ENCODE data around the gene ACOT13.
A peak's percentile ranks its signal among the peaks of the same experiment; 100 is the strongest.
"Not testable (repeated sequence)": the region's sequence is repeated elsewhere in the genome, so short reads cannot be mapped to it uniquely, and the experiment has no call there.

The ACOT13 gene

DNA sequence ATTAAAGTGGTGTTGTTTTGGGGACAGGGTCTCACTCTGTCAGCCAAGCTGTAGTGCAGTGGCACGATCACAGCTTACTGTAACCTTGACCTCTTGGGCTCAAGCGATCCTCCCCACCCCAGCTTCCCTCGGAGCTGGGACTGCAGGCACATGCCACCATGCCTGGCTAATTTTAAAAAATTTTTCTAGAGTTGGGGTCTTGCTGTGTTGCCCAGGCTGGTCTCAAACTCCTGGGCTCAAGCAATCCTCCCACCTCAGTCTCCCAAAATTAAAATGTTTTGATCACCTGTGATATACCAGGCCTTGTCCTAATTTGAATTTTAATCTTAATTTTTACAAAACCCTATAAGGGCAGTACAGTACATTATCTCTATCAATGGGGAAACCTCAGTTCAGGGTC is 25.5 kb downstream of the ACOT13 start:
- DNase-seq (ENCODE audit: low read depth in 2 of 2), result no peak

DNA sequence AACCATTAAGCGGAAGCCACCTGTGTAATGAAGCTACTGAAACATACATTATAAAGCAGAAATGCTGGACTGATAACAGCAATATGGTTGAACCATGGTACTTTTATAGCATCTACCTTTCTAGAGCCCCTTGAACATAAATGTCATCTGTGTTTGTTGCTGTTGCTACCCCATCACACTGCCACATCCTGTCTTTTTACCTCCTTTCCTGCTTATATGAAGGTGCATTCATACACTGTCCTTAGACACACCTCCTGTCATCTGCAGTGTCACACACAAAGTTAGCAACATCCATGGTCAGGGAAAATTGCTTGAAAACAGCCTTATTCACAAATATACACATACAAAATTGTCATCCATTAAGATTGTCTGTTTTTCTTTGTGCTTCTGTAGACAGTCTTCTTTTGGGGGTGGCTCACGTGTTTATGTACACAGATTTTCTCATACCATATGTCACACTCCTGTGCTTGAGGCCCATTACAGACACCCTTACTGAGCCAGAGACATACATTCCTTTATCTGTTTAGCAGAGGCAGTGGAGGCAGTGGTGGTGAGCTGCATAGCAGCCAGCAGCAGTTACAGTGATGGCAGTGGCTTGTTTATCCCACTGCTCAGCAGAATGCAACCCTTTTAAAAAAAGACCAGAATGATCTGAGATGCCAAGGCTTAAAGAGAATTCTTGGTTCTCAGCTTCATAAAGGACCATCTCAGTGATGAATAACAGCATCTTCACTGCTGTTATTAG is 26.1 kb downstream of the ACOT13 start:
- DNase-seq (ENCODE audit: low read depth in 2 of 2), result no peak

DNA sequence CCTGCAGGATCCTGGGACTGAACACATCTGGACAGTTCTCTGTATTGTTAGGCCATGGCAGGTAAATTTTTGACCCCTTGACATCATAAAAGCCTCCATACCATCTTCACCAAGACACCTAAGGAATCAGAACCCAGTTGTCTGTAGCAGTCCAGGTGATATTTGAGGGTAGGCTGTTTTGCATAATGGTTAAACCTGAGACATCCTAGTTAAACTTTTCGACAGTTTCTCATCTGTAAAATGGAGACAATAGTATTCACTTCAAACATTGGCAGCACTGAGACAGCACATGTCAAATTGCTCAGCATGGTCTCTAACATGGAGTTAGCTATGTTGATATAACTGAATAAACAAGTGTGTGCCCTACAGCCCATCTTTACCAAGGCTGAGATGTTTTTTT is 27.3 kb downstream of the ACOT13 start:
- DNase-seq (ENCODE audit: low read depth in 2 of 2), result no peak

DNA sequence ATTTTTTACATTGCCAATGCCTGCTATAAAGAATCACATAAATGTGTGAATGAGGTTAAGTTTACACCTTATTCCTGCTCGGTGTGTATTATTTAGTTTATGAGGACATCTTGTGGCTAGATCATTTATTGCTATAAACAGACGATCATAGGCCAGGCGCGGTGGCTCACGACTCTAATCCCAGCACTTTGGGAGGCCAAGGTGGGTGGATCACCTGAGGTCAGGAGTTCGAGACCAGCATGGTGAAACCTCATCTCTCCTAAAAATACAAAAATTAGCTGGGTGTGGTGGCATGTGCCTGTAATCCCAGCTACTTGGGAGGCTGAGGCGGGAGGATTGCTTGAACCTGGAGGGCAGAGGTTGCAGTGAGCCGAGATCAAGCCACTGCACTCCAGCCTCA is 28.8 kb downstream of the ACOT13 start:
- DNase-seq (ENCODE audit: low read depth in 2 of 2), result peak; percentile 9 to 14

DNA sequence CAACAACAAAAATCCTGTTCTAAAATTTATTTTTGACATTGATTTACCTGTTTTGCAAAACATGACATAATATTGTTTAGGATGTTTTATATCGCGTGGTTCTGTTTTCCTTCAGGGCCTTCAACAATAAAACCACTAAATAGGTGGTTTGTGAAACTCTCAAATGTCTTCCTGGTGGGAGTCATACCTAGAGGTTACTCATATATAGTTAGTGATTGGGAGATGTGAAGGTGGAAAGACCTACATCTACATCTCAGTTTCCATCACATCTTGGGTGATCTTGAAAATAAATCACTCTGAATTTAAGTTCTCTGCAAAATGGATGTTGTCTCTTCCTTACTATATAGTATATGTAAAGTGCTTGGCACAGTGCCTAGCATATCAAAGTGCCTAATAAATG is 29.2 kb downstream of the ACOT13 start:
- DNase-seq (ENCODE audit: low read depth in 2 of 2), result no peak

DNA sequence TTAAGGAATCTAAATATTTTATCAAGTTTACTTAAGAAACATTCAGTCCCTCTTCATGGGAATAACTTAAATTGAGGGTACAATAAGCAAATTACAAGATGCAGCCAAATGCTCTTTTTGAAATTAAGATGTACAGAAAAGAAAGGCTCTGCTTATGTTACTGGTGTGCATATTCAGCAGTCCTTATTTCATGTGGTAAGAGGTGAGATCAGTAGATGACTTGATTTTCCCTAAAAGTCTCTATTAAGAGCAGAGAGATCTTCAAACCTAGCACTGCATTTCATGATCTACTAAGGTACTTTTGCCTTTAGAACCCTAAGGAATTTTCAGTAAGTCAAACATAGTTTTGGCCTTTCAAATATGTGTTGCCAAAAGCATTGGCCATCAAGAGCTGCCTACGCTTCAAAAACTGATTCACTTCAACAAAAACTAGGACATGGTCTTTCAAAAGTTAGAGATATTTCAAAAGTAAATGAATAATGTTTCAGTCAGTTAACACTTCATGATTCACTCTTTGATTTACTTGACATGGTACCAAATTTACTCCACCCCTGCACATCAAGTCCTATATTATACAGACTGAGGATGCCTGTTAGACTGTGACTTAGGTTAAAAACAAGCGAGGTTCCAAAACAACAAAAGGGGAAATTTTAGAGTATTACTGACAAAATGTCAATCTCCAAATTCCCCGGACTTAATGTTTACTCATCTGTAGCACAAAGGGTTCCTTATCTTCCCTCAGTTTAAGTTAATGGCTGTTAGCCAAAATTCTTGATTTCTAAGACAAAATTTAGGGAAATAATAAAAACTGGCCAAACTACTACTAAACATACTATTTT is 32.9 kb downstream of the ACOT13 start:
- DNase-seq (ENCODE audit: low read depth in 2 of 2), result no peak

DNA sequence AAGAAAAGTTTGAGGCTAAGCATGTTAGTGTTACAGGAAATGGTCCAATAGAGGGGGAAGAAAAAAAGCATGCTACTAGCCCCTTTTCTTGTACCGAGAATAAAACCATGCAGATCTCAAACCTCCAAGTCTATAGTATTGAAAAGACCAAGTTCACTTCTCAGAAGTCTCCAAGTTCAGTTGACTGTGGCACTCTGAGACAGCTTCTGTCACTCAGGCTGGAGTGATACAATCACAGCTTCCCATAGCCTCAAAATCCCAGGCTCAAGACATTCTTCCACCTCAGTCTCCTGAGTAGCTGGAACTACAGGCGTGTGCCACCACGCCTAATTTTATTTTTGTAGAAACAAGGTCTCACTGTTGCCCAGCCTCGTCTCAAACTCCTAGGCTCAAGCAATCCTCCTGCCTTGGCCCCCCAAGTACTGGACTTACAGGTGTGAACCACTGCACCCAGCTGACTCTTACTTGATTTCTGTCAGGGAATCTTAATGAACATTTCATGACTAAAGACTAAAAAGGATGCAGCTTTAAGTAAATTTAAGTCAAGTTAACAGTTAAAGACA is 35.9 kb downstream of the ACOT13 start:
- DNase-seq (ENCODE audit: low read depth in 2 of 2), result no peak

DNA sequence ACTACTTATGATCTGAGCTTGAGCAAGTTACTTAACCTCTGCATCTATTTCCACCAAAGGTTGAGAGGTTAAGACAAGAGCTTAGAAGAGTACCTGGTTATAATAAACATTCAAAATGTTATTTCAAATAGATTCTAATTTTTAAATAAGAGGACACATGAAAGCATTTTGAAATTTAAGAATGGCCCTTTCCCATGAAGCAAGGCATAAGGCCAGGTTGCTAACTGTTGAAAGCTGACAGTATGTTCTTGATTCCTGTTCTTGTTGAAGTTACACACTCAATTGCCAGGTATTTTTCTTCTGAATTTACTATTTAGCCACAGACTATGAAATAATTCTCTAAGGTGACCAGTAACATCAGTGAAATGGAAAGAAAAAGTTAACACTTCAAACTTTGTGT is 37.6 kb downstream of the ACOT13 start:
- DNase-seq (ENCODE audit: low read depth in 2 of 2), result no peak

DNA sequence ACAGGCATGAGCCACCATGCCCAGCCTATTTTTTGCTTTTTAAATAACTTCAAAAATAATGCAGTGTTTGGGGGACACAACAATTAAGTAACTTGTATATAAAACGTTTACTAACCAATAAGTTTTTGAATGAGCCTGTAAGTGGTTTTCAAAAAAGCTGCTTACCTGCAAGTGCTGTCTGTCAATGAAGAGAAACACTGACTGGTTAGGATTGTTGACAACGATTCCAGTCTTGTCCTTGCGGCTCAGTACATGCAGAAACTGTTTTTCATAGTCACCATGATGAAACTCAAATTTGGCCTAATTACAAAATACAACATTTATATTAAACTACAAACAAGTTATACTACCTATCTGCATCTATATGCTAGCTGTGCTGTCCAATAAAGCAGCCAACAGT is 41.7 kb downstream of the ACOT13 start:
- DNase-seq (ENCODE audit: low read depth in 2 of 2), result no peak

DNA sequence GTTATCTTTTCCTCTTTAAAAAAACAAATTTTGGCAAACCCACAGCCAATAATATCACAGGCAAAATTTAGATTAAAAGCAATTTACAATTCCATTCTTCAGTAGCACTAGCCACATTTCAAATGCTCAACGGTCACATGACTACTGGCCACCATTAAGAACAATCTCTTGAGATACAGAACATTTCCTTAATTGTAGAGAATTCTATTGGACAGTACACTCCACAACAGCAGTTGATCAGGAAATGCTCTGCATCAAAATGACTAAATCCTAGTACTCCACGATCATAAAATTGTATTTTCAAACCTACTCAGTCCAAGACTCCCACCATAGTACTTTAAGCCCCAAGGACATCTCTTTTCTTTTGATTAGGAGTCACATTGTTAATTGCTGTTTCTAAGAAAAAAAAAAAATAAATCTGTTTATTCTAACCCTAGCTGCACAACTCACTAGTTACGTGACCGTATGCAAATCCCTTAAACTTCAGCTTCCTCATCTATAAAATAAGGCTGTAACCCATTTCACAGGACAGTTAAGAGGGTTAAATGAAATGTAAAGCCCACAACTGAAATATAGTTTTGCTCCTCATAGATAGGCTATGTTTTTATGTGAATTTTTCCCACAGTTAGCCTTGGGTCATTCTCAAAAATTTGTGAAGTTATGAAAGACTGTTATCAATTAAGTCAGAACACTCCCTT is 42.3 kb downstream of the ACOT13 start:
- no peak for DNase-seq (ENCODE audit: low read depth in 2 of 2)

DNA sequence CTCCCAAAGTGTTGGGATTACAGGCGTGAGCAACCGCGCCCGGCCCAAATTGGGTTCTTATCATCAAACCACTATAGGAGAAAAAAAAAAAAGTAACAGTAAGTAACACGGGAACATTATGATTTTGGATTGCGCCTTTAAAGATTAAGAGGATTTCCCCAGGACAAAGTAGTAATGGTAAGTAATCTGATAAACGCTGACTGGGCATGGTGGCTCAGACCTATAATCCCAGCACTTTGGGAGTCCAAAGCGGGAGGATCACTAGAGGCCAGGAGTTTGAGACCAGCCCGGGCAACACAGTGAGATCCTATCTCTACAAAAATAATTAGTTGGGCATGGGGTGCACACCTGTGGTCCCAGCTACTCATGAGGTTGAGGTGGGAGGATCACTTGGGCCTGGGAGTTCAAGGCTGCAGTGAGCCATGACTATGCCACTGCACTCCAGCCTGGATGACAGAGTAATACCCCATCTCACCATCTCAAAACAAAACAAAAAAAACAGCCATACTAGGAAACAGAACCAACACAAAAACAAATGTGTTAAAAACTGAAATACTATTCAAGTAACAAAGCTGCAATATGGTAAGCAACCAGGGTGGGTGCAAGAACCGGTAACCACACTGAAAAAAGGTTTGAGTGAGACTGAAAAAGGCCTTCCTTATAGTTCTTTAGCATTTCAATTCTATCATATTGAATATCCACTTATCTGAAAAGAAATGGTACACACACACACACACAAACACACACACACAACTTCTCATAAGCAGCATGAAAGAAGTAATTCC is 43.8 kb downstream of the ACOT13 start:
- DNase-seq (ENCODE audit: low read depth in 2 of 2), result no peak

DNA sequence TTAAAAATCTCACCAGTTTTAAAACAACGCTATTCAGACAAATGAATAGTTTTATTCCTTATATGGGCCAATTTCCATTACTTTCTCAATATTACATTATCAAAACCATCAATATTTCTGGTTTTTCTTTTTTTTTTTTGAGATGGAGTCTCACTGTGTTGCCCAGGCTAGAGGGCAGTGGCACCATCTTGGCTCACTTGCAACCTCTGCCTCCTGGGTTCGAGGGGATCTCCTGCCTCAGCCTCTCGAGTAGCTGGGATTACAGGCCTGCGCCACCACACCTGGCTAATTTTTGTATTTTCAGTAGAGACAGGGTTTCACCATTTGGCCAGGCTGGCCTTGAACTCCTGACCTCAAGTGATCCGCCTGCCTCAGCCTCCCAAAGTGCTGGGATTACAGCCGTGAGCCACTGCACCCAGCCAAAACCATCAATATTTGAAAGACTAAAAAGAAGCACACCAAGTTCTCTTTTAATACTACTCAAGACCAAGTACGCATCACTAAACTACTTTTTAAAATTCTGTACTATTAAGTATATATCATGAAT is 49.8 kb downstream of the ACOT13 start:
- not testable (repeated sequence) for DNase-seq (ENCODE audit: low read depth in 2 of 2)

DNA sequence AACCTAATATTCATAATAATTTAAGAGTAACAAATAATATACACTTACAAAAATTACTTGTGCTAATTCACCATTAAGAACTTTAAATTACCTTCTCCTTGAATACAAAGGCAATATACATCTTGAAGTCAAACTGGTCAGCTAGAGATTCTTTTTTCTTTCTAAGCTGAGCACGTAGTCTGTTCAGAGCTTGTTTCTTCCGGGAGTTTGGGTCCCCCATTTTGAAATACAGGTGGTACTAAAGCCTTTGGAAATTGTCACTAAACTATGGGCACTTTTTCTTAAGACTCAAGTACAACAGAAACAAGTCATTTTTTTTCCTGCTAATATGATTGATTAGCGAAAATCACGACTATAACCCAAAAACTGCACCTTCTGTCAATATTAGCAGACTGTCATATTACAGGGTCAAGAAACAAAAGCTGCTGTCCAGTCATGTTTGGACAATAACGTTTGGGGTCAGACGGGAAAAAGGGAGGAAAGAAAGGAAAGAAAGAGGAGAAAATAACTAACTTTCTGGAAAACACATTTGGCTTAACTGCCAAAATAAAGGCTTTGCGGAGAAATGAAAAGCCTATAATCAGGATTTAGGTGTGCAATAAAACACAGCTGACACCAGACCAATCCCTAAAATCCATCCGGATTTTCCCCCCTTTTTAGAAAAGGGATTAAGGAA is 51.7 kb downstream of the ACOT13 start:
- DNase-seq (ENCODE audit: low read depth in 2 of 2), result no peak

DNA sequence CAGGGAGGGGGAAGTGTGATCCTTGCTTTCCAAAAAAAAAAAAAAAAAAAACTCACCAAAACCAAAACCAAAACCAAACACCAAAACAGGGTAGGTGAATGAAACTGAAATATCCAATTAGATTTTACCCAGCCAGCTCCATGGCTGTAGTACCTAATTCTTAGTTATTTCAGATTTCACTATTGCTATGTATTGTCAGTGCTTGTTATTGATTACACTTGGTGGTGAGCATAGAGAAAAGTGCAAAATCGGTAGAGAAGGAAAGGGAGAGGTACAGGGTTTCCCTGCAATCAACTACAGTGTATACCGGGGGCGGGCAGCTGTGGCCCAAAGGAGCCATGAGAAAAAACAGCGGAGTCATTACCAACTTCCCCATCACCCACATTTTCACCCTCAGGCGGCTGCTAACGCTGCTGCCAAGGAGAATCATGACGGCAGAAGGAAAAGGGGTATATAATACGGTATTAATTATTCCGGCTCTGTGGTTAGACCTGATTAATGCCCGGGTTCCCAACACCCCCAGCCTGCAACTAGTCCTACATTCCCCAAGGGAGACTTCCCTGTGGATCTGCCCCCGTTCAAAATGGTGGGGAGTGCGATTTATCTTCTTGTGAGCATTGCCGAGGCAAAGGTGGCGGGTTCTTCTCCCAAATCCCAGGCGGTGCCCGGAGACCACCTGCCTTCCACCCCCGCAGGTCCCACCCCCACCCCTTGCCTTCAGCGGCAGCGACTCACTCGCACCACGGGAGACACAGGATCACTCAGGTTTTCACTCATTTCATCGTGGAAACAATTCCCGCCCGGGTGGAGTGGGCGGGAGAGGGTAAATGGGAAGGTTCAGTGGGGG is 52.5 kb downstream of the ACOT13 start, which contains the start of gene C6orf62:
TSS of gene C6orf62 (minus strand) at position 30 of the 847 bp plus-strand sequence. CDS start 486 bp downstream, outside the sequence.
- peak; percentile 28 to 39 for DNase-seq (ENCODE audit: low read depth in 2 of 2)

DNA sequence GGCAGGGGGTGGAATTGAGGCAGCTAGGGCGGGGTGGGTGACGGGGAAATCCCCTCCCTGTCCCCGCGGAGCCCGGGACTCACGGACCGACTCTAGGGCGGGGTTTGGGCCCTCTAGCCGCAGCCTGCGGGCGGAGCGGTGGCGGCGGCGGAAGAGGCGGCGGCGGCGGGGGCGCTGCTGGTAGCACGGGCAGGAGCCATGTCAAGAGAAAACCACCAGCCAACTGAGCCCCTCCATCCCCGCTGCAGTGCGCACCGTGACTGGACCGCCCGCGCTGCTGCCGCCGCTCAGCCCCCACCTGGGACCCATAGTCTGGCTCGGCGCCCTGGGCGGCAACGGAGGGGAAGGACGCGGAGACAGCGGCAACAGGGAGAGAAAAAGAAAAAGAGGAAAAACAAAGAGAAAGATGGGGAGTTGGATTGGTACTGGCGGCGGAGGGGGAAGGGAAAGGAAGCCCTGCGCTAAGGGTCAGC is 53.3 kb downstream of the ACOT13 start:
- peak; percentile 75 to 76 for DNase-seq (ENCODE audit: low read depth in 2 of 2)

DNA sequence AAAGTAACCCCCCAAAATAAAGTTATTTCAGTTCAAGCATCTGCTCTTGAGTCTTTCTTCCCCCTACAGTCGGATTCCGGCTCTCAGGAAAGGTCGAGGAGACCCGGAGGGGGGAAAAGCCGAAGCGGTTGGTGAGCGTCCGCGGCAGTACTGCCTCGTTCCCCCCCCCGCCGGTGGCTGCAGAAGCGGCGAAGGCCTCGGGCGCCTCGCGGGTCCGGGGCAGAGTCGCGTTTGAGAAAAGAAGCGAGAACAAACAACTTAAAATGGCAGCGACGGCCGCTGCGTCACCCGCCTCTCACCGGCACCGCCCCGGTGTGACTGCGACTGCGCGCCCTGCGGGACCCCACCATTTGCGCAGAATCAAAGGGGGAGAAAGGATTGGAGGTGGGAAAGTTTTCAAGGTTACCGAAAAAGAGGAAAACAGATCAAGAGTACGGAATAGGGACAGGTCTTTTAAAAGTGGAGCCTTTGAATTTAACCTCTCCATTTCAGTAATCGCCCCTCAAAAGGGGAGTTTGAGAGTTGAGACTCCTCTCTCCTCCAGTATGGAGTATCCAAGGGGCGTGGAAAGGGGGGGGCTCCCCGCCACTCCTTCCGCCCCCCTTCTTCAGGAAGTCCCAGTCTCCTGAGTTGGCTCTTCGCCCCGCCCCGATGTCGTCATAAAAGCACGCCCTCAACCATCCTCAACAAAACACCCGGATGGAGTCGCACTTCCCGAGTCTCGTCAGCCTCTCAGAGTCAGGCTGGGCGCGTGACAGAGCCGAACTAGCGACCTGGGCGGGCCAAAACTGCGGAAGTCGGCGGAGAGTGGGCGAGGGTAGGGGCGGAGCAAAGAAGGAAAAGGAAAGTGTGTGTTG is 54.0 kb downstream of the ACOT13 start:
- DNase-seq (ENCODE audit: low read depth in 2 of 2), result peak; percentile 98 to 99

DNA sequence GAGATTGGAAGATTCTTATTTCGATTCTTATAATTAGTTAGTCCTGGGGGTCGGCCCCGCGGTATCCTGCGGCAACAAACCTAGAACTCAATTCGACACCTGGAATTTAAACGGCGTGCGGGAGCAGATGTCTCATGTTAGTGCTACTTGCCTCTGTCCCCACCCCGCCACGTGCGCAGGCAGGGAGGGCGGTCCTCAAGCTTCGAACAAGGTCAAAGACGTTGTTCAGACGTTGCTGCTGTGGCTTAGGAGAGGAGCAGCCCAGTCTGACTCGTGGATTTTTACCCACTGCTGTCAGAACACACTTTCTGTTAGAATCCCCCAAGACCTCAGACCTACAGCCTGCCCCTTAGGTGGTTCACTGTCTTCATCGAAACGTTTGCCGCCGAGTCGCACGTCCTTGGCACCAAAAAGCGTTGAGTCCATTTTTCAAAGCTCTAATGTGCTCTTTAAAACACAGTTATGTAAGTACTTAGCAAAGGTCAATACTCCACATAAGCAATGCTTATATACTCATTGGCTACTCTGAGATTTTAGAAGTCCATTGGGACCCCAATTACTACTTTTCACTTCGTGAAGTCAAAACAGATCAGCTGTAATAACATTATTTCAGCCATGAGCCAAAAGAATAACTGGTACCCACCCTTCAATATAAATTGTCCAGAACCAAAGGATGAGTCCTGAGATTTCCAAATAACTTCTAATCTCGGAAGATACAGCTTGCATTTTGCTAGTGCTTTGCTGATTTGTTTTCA is 54.8 kb downstream of the ACOT13 start:
- no peak for DNase-seq (ENCODE audit: low read depth in 2 of 2)

DNA sequence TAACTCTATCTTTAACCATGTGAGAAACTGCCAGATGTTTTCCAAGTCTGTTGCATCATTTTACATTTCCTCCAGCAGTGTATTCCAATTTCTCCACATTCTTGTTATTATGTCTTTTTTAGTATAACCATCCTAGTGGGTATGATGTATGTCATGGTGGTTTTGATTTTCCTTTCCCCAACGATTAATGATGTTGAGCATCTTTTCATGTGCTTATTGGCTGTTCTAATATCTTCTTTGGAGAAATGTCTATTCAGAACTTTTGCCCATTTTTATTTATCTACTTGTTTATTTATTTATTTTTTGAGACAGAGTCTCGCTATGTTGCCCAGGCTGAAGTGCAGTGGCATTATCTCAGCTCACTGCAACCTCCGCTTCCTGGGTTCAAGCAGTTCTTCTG is 56.4 kb downstream of the ACOT13 start:
- DNase-seq (ENCODE audit: low read depth in 2 of 2), result no peak

All from stimulated activated CD4-positive, alpha-beta T cell treated with anti-CD3 and anti-CD28 coated beads, Interleukin-1b, Interleukin-23, amount 100 ng/mL, for 4 hours (primary cell).